ENCODE results near the gene CILP.

CILP gene

DNA sequence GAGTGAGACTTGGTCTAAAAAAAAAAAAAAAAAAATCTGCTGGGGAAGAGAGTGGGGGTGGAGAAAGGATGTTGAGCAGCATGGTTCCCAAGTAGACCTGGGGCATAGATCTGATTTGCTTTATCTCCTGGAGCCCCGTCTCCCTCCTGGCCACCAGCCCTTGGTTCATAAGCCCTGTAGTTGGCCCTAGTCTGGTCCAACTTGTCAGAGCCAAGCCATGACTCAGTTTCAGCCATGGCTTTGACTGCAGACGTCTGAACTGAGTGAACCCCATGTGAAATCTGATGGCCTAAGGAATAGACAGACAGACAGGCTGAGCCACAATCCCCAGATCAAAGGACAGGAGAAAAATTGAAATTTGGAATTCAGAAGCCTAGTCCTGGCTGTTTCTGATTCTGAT is 2.0 kb upstream of the CILP start:
- no peaks in the 10 kb centered on the region for H3K4me1 ChIP-seq (ENCODE audit: control insufficient read depth in 1 of 2, insufficient read depth in 1 of 2, low read depth in 1 of 2, low read length in 1 of 2)
- TF ChIP-seq, protein P1, sequence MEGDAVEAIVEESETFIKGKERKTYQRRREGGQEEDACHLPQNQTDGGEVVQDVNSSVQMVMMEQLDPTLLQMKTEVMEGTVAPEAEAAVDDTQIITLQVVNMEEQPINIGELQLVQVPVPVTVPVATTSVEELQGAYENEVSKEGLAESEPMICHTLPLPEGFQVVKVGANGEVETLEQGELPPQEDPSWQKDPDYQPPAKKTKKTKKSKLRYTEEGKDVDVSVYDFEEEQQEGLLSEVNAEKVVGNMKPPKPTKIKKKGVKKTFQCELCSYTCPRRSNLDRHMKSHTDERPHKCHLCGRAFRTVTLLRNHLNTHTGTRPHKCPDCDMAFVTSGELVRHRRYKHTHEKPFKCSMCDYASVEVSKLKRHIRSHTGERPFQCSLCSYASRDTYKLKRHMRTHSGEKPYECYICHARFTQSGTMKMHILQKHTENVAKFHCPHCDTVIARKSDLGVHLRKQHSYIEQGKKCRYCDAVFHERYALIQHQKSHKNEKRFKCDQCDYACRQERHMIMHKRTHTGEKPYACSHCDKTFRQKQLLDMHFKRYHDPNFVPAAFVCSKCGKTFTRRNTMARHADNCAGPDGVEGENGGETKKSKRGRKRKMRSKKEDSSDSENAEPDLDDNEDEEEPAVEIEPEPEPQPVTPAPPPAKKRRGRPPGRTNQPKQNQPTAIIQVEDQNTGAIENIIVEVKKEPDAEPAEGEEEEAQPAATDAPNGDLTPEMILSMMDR (IDR thresholded peaks at IDR 0.05), result no peak
- H3K27me3 ChIP-seq, result no peaks in the 10 kb centered on the region
- H3K4me3 ChIP-seq (ENCODE audit: low read depth in 1 of 2, low read length in 1 of 2), result no peak overlapping the region
- H3K9me3 ChIP-seq, result no peaks in the 10 kb centered on the region
- H3K36me3 ChIP-seq, result no peaks in the 10 kb centered on the region
- no peak overlapping the region for H3K27ac ChIP-seq

DNA sequence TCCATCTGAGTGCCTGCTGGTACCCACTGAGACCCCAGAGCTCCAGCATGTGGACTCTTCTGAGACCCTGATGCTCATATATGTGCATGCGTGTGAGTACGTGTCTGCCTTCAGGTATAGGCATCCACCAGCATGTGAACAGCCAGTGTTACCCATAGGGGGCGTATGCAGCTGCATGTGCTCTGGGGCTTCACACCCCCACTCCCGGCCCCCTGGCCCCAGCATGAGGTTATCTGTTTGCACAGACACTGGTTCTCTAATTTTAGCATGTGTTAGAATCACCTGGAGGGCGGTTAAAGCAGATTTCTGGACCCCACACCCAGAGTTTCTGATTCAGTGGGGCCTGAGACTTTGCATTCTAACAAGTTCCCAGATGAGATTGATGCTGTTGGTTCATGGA is 824 bp upstream of the CILP start:
- Histone ChIP-seq H3K27me3 (no peaks in the 10 kb centered on the region), H3K4me3 (ENCODE audit: low read depth in 1 of 2, low read length in 1 of 2) (no peak overlapping the region), H3K9me3 (no peaks in the 10 kb centered on the region), H3K27ac (no peak overlapping the region), H3K36me3 (no peaks in the 10 kb centered on the region), H3K4me1 (ENCODE audit: control insufficient read depth in 1 of 2, insufficient read depth in 1 of 2, low read depth in 1 of 2, low read length in 1 of 2) (no peaks in the 10 kb centered on the region)
- TF ChIP-seq, protein P1 (IDR thresholded peaks at IDR 0.05), result no peak

- Histone ChIP-seq H3K27me3 (no peaks in the 10 kb centered on the region), H3K9me3 (no peaks in the 10 kb centered on the region), H3K4me3 (ENCODE audit: low read depth in 1 of 2, low read length in 1 of 2) (no peak overlapping the region), H3K4me1 (ENCODE audit: control insufficient read depth in 1 of 2, insufficient read depth in 1 of 2, low read depth in 1 of 2, low read length in 1 of 2) (no peaks in the 10 kb centered on the region), H3K27ac (no peak overlapping the region), H3K36me3 (no peaks in the 10 kb centered on the region)
- TF ChIP-seq, protein P1 (IDR thresholded peaks at IDR 0.05), result no peak
Measured at GRCh38 chr15:65211482-65211982, 259 bp upstream of the CILP start.

GRCh38 chr15:65209701-65210643 is 1.3 kb downstream of the CILP start:
- TF ChIP-seq, protein P1 (IDR thresholded peaks at IDR 0.05), result no peak
- Histone ChIP-seq H3K27ac (no peak overlapping the region), H3K4me3 (ENCODE audit: low read depth in 1 of 2, low read length in 1 of 2) (no peak overlapping the region), H3K9me3 (no peaks in the 10 kb centered on the region), H3K36me3 (no peaks in the 10 kb centered on the region), H3K27me3 (no peaks in the 10 kb centered on the region), H3K4me1 (ENCODE audit: control insufficient read depth in 1 of 2, insufficient read depth in 1 of 2, low read depth in 1 of 2, low read length in 1 of 2) (no peaks in the 10 kb centered on the region)

GRCh38 chr15:65208647-65209046 is 2.6 kb downstream of the CILP start:
- Histone ChIP-seq H3K27ac (no peak overlapping the region), H3K4me3 (ENCODE audit: low read depth in 1 of 2, low read length in 1 of 2) (no peak overlapping the region), H3K9me3 (no peaks in the 10 kb centered on the region), H3K4me1 (ENCODE audit: control insufficient read depth in 1 of 2, insufficient read depth in 1 of 2, low read depth in 1 of 2, low read length in 1 of 2) (no peaks in the 10 kb centered on the region), H3K27me3 (no peaks in the 10 kb centered on the region), H3K36me3 (no peaks in the 10 kb centered on the region)
- TF ChIP-seq, protein P1 (IDR thresholded peaks at IDR 0.05), result no peak

Measured in neutrophil (primary cell).